ENCODE measurements around the gene ADSS1.

The ADSS1 gene

DNA sequence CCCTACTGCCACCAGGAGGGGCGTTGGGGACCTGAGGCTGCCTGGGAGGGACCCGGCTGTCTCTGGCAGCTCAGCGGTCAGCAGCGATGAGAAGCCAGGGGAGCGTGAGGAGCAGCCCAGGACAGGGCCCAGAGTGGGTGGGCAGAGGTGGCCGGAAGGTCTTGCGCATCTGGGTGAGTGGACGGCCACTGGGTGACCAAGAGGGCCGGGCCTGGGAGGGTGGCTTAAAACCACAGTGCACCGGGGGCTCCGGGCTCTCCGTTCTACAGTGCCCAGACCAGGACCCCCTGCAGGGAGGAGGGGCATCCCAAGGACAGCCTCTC, 24.6 kb upstream of the ADSS1 start:
- no peaks in the 10 kb centered on the region for H4K20me1 ChIP-seq (ENCODE audit: insufficient read depth, low read length)
- peaks cover 5% of the 10 kb centered on the region; the same call in 1 of the 2 replicates for H3K27me3 ChIP-seq (ENCODE audit: insufficient read depth, low read length)
- no peak overlapping the region for H3K4me2 ChIP-seq (ENCODE audit: low read length)
- no peak overlapping the region for H3K9ac ChIP-seq (ENCODE audit: low read length)
- no peaks in the 10 kb centered on the region for H3K9me2 ChIP-seq (ENCODE audit: low read depth, low read length)
- no peaks in the 10 kb centered on the region for H3K36me3 ChIP-seq (ENCODE audit: insufficient read depth, low read length)
- no peak overlapping the region for H3K27ac ChIP-seq (ENCODE audit: low read depth, low read length, poor library complexity, severe bottlenecking)
- no peak overlapping the region for H3K4me3 ChIP-seq (ENCODE audit: low read depth, low read length, poor library complexity, severe bottlenecking)
- TF ChIP-seq, protein P1, sequence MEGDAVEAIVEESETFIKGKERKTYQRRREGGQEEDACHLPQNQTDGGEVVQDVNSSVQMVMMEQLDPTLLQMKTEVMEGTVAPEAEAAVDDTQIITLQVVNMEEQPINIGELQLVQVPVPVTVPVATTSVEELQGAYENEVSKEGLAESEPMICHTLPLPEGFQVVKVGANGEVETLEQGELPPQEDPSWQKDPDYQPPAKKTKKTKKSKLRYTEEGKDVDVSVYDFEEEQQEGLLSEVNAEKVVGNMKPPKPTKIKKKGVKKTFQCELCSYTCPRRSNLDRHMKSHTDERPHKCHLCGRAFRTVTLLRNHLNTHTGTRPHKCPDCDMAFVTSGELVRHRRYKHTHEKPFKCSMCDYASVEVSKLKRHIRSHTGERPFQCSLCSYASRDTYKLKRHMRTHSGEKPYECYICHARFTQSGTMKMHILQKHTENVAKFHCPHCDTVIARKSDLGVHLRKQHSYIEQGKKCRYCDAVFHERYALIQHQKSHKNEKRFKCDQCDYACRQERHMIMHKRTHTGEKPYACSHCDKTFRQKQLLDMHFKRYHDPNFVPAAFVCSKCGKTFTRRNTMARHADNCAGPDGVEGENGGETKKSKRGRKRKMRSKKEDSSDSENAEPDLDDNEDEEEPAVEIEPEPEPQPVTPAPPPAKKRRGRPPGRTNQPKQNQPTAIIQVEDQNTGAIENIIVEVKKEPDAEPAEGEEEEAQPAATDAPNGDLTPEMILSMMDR (IDR thresholded peaks at IDR 0.05; ENCODE audit: low read length), result no peak
- no peak for TF ChIP-seq EZH2 (IDR thresholded peaks at IDR 0.05; ENCODE audit: borderline replicate concordance, low read length)
- no peaks in the 10 kb centered on the region for H3K79me2 ChIP-seq (ENCODE audit: insufficient read depth, low read length)
- no peaks in the 10 kb centered on the region for H3F3A ChIP-seq (ENCODE audit: insufficient read depth, low read length)
- no peak overlapping the region for H2AFZ ChIP-seq (ENCODE audit: low read length)
- H3K4me1 ChIP-seq (ENCODE audit: insufficient read depth, low read length, severe bottlenecking), result no peaks in the 10 kb centered on the region
- no peaks in the 10 kb centered on the region for H3K9me3 ChIP-seq (ENCODE audit: low read length)

GRCh38 chr14:104700225-104700651, 23.8 kb upstream of the ADSS1 start:
- Histone ChIP-seq H3K27ac (ENCODE audit: low read depth, low read length, poor library complexity, severe bottlenecking) (no peak overlapping the region), H3F3A (ENCODE audit: insufficient read depth, low read length) (no peaks in the 10 kb centered on the region), H3K4me1 (ENCODE audit: insufficient read depth, low read length, severe bottlenecking) (no peaks in the 10 kb centered on the region), H3K36me3 (ENCODE audit: insufficient read depth, low read length) (no peaks in the 10 kb centered on the region), H3K79me2 (ENCODE audit: insufficient read depth, low read length) (no peaks in the 10 kb centered on the region), H3K4me2 (ENCODE audit: low read length) (no peak overlapping the region), H3K9me3 (ENCODE audit: low read length) (no peaks in the 10 kb centered on the region), H3K9ac (ENCODE audit: low read length) (no peak overlapping the region), H3K27me3 (ENCODE audit: insufficient read depth, low read length) (peaks cover 5% of the 10 kb centered on the region; the same call in 1 of the 2 replicates), H3K9me2 (ENCODE audit: low read depth, low read length) (no peaks in the 10 kb centered on the region), H4K20me1 (ENCODE audit: insufficient read depth, low read length) (no peaks in the 10 kb centered on the region), H2AFZ (ENCODE audit: low read length) (no peak overlapping the region), H3K4me3 (ENCODE audit: low read depth, low read length, poor library complexity, severe bottlenecking) (no peak overlapping the region)
- no peak for TF ChIP-seq EZH2 (IDR thresholded peaks at IDR 0.05; ENCODE audit: borderline replicate concordance, low read length)
- TF ChIP-seq, protein P1 (IDR thresholded peaks at IDR 0.05; ENCODE audit: low read length), result no peak

DNA sequence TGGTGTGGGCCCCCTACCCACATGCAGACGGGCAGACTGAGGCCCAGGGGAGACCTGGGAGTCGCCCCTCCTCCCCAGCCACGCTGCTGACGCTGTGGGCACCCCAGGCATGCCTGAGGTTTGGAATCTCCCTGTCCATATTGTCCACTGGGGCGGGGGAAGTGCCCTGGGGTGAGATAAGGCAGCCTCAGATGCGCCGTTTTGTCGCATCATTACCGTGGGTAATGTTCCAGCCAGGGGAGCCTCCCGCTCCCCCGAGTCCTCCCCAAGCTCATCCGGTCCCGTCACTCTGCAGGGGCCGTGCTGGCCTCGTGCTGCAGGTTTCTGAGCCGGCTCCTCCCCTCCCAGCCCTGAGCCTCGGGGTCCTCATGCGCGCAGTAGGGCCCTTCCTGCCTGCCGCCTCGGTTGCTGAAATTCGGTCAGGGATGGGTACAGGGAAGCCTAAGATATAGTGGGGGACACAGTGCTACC, 23.2 kb upstream of the ADSS1 start:
- no peaks in the 10 kb centered on the region for H3K79me2 ChIP-seq (ENCODE audit: insufficient read depth, low read length)
- TF ChIP-seq, protein P1 (IDR thresholded peaks at IDR 0.05; ENCODE audit: low read length), result no peak
- no peak for TF ChIP-seq EZH2 (IDR thresholded peaks at IDR 0.05; ENCODE audit: borderline replicate concordance, low read length)
- no peaks in the 10 kb centered on the region for H3K9me3 ChIP-seq (ENCODE audit: low read length)
- no peak overlapping the region for H3K4me2 ChIP-seq (ENCODE audit: low read length)
- no peaks in the 10 kb centered on the region for H4K20me1 ChIP-seq (ENCODE audit: insufficient read depth, low read length)
- no peaks in the 10 kb centered on the region for H3K36me3 ChIP-seq (ENCODE audit: insufficient read depth, low read length)
- H3K9me2 ChIP-seq (ENCODE audit: low read depth, low read length), result no peaks in the 10 kb centered on the region
- peaks cover 5% of the 10 kb centered on the region; the same call in 1 of the 2 replicates for H3K27me3 ChIP-seq (ENCODE audit: insufficient read depth, low read length)
- no peak overlapping the region for H3K9ac ChIP-seq (ENCODE audit: low read length)
- no peaks in the 10 kb centered on the region for H3F3A ChIP-seq (ENCODE audit: insufficient read depth, low read length)
- no peak overlapping the region for H2AFZ ChIP-seq (ENCODE audit: low read length)
- H3K27ac ChIP-seq (ENCODE audit: low read depth, low read length, poor library complexity, severe bottlenecking), result no peak overlapping the region
- no peak overlapping the region for H3K4me3 ChIP-seq (ENCODE audit: low read depth, low read length, poor library complexity, severe bottlenecking)
- no peaks in the 10 kb centered on the region for H3K4me1 ChIP-seq (ENCODE audit: insufficient read depth, low read length, severe bottlenecking)
